ENCODE measurements around the gene CDK5RAP3.
"Not testable (repeated sequence)": the region's sequence is repeated elsewhere in the genome, so short reads cannot be mapped to it uniquely, and the experiment has no call there.

The CDK5RAP3 gene

GRCh38 chr17:47995241-47995935 is 24.5 kb downstream of the CDK5RAP3 start:
- Histone ChIP-seq H3K4me3 (ENCODE audit: low read depth, low read length) (no peak overlapping the region), H3K9me3 (ENCODE audit: control insufficient read depth, insufficient read depth, low read length) (no peaks in the 10 kb centered on the region)

DNA sequence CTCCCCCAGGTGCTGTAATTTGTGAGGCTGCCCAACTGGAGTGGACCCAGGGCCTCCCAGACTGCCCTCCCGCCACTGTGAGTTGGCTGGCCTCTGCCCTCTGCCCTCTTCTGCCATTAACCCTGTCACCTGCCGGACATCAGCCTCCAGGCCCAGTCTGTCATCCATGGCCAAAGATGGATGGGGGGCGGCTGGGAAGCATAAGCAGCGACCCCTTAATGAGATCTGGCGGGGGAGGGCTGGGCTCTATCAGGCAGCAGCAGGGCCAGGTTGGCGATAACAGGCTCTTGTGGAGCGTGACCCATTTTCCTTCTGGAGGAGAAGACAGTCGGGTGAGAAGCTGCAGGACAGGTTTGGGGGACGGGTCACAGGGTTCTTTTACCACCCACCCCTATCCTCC is 25.3 kb downstream of the CDK5RAP3 start:
- no peaks in the 10 kb centered on the region for H3K27me3 ChIP-seq (ENCODE audit: control insufficient read depth, insufficient read depth, low read length)
- H3K9me3 ChIP-seq (ENCODE audit: control insufficient read depth, insufficient read depth, low read length): no peaks in the 10 kb centered on the region
- no peaks in the 10 kb centered on the region for H3K36me3 ChIP-seq (ENCODE audit: control insufficient read depth, insufficient read depth, low read length)
- peaks cover 22% of the 10 kb centered on the region for H3K4me1 ChIP-seq (ENCODE audit: control insufficient read depth, insufficient read depth, low read length)
- no peak overlapping the region for H3K9ac ChIP-seq (ENCODE audit: low read depth, low read length)
- no peak overlapping the region for H3K4me3 ChIP-seq (ENCODE audit: low read depth, low read length)

More at GRCh38 chr17:47995241-47995935, 24.5 kb downstream of the CDK5RAP3 start:
- H3K27me3 ChIP-seq (ENCODE audit: control insufficient read depth, insufficient read depth, low read length): no peaks in the 10 kb centered on the region
- no peaks in the 10 kb centered on the region for H3K36me3 ChIP-seq (ENCODE audit: control insufficient read depth, insufficient read depth, low read length)
- H3K9ac ChIP-seq (ENCODE audit: low read depth, low read length): no peak overlapping the region
- H3K4me1 ChIP-seq (ENCODE audit: control insufficient read depth, insufficient read depth, low read length): peaks cover 29% of the 10 kb centered on the region

GRCh38 chr17:47997586-47997985 is 26.7 kb downstream of the CDK5RAP3 start:
- H3K4me1 ChIP-seq (ENCODE audit: control insufficient read depth, insufficient read depth, low read length): peaks cover 14% of the 10 kb centered on the region
- H3K9me3 ChIP-seq (ENCODE audit: control insufficient read depth, insufficient read depth, low read length): no peaks in the 10 kb centered on the region
- H3K4me3 ChIP-seq (ENCODE audit: low read depth, low read length): no peak overlapping the region
- no peak overlapping the region for H3K9ac ChIP-seq (ENCODE audit: low read depth, low read length)
- H3K36me3 ChIP-seq (ENCODE audit: control insufficient read depth, insufficient read depth, low read length): no peaks in the 10 kb centered on the region
- no peaks in the 10 kb centered on the region for H3K27me3 ChIP-seq (ENCODE audit: control insufficient read depth, insufficient read depth, low read length)

DNA sequence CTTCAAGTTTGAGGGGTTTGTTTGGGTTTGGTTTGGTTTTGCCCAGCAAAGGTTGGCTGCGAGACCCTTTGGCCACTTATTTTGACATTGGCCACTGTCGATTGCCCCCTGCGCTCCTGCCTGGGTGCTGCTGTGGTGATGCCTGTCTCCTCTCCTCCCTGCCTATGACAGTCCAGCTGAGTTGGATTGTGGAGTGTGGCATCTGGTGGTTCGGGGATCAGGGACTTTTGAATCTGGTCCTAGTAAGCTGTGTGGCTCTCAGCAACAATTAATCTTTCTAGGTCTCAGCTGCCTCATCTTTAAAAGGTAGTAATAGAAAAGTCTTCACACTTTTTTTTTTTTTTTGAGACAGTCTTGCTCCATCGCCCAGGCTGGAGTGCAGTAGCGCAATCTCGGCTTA is 27.1 kb downstream of the CDK5RAP3 start:
- Histone ChIP-seq H3K4me1 (ENCODE audit: control insufficient read depth, insufficient read depth, low read length) (peaks cover 19% of the 10 kb centered on the region), H3K27me3 (ENCODE audit: control insufficient read depth, insufficient read depth, low read length) (no peaks in the 10 kb centered on the region), H3K36me3 (ENCODE audit: control insufficient read depth, insufficient read depth, low read length) (no peaks in the 10 kb centered on the region), H3K9ac (ENCODE audit: low read depth, low read length) (no peak overlapping the region), H3K9me3 (ENCODE audit: control insufficient read depth, insufficient read depth, low read length) (no peaks in the 10 kb centered on the region), H3K4me3 (ENCODE audit: low read depth, low read length) (no peak overlapping the region)

DNA sequence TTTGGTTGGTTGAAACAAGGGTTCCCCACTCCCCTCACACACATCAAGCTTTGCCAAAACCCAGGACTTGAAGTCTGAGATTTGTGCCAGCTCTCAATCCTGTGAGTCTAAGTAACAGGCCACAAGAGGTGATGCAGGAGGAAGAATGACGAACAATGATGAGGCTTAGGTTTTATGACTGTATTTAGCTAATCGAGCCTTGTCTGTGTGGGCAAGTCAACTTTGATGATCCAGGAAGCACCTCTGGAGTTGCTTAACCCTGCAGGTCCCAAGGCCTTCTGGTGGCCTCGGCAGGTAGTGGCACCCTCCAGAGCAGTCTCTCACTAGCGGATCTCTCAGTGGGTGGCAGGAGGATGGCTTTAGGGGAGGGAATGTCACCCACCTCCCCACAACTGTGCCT is 28.7 kb downstream of the CDK5RAP3 start:
- Histone ChIP-seq H3K4me3 (ENCODE audit: low read depth, low read length) (no peak overlapping the region), H3K4me1 (ENCODE audit: control insufficient read depth, insufficient read depth, low read length) (peaks cover 24% of the 10 kb centered on the region), H3K9me3 (ENCODE audit: control insufficient read depth, insufficient read depth, low read length) (no peaks in the 10 kb centered on the region), H3K27me3 (ENCODE audit: control insufficient read depth, insufficient read depth, low read length) (no peaks in the 10 kb centered on the region), H3K36me3 (ENCODE audit: control insufficient read depth, insufficient read depth, low read length) (no peaks in the 10 kb centered on the region), H3K9ac (ENCODE audit: low read depth, low read length) (no peak overlapping the region)

GRCh38 chr17:48001197-48001596 is 30.3 kb downstream of the CDK5RAP3 start:
- Histone ChIP-seq H3K4me1 (ENCODE audit: control insufficient read depth, insufficient read depth, low read length) (peaks cover 20% of the 10 kb centered on the region), H3K4me3 (ENCODE audit: low read depth, low read length) (no peak overlapping the region), H3K9ac (ENCODE audit: low read depth, low read length) (no peak overlapping the region), H3K36me3 (ENCODE audit: control insufficient read depth, insufficient read depth, low read length) (no peaks in the 10 kb centered on the region), H3K27me3 (ENCODE audit: control insufficient read depth, insufficient read depth, low read length) (no peaks in the 10 kb centered on the region), H3K9me3 (ENCODE audit: control insufficient read depth, insufficient read depth, low read length) (no peaks in the 10 kb centered on the region)

DNA sequence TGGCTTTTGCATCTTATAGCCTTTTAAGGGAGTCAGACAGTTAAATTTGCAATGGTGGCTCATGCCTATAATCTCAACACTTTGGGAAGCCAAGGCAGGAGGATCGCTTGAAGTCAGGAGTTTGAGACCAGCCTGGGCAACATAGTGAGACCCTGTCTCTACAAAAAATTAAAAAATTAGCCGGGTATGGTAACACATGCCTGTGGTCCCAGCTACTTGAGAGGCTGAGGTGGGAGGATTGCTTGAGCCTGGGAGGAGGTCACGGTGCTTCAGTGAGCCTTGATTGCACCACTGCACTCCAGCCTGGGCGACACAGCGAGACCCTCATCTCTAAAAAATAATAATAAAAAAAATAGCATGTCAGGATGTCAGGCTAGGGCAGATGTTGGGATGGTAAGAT is 30.7 kb downstream of the CDK5RAP3 start:
- H3K9me3 ChIP-seq (ENCODE audit: control insufficient read depth, insufficient read depth, low read length); H3K4me3 ChIP-seq (ENCODE audit: low read depth, low read length); H3K36me3 ChIP-seq (ENCODE audit: control insufficient read depth, insufficient read depth, low read length); H3K27me3 ChIP-seq (ENCODE audit: control insufficient read depth, insufficient read depth, low read length); H3K9ac ChIP-seq (ENCODE audit: low read depth, low read length): not testable (repeated sequence)
- peaks cover 20% of the 10 kb centered on the region for H3K4me1 ChIP-seq (ENCODE audit: control insufficient read depth, insufficient read depth, low read length)

DNA sequence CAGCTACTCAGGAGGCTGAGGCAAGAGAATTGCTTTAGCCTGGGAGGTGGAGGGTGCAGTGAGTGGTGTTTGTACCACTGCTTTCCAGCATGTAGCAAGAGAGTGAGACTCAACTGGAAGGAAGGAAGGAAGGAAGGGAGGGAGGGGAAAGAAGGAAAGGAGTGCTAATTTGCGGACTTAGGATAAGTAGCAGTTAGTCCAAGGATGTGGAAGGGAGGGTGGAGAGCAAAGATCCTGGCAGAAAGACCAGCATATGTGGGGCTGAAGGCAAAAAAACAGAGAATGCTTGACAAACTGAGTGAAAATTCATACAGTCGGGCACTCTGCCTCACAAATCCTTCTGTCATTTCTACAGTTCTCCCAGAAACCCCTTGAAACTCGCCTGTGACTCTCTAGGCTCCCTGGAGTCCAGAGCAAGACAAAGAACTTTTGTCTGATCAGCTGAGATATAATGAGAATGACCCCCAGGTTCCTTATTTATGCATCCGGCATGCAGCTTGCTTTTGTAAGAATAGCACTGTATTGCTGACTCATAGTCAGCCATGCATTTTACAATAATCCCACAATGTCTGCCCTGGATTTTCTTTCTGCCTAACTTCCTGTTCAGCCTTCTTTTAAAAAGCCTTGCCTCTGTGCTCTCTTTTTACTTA is 31.5 kb downstream of the CDK5RAP3 start:
- H3K36me3 ChIP-seq (ENCODE audit: control insufficient read depth, insufficient read depth, low read length): no peaks in the 10 kb centered on the region
- no peak overlapping the region for H3K4me3 ChIP-seq (ENCODE audit: low read depth, low read length)

DNA sequence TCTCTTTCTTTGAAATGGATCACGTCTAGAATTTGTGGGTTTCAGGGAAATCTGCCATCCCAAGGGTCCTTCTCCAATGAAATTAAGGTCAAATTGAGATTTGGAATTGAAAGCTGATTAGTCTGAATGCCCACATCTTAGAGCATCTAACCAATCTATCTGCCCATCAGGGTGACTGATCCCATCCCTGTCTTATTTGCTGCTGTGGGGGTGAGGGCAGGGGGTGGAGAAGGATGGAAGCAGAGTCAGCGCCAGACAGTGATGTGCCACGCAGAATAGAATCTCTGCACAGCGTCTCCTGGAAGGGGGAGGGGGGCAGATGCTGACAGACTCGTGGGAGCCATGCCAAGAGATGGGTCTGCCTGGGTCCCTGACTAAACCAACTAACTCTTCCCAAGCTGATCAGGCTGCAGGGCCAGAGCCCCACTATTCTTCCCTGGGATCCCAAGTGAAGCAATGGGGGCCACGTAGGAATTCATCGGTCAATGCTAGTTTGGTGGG is 32.1 kb downstream of the CDK5RAP3 start:
- H3K36me3 ChIP-seq (ENCODE audit: control insufficient read depth, insufficient read depth, low read length): no peaks in the 10 kb centered on the region
- H3K4me3 ChIP-seq (ENCODE audit: low read depth, low read length): peak overlapping the region; percentile 10
- no peaks in the 10 kb centered on the region for H3K27me3 ChIP-seq (ENCODE audit: control insufficient read depth, insufficient read depth, low read length)
- peak overlapping the region; percentile 29 for H3K9ac ChIP-seq (ENCODE audit: low read depth, low read length)
- H3K4me1 ChIP-seq (ENCODE audit: control insufficient read depth, insufficient read depth, low read length): peaks cover 20% of the 10 kb centered on the region
- no peaks in the 10 kb centered on the region for H3K9me3 ChIP-seq (ENCODE audit: control insufficient read depth, insufficient read depth, low read length)

More for the DNA sequence above, 31.5 kb downstream of the CDK5RAP3 start:
- no peaks in the 10 kb centered on the region for H3K27me3 ChIP-seq (ENCODE audit: control insufficient read depth, insufficient read depth, low read length)
- peaks cover 20% of the 10 kb centered on the region for H3K4me1 ChIP-seq (ENCODE audit: control insufficient read depth, insufficient read depth, low read length)
- no peaks in the 10 kb centered on the region for H3K9me3 ChIP-seq (ENCODE audit: control insufficient read depth, insufficient read depth, low read length)
- H3K9ac ChIP-seq (ENCODE audit: low read depth, low read length): no peak overlapping the region

GRCh38 chr17:48003417-48004151 is 32.7 kb downstream of the CDK5RAP3 start:
- H3K9me3 ChIP-seq (ENCODE audit: control insufficient read depth, insufficient read depth, low read length): no peaks in the 10 kb centered on the region
- H3K27me3 ChIP-seq (ENCODE audit: control insufficient read depth, insufficient read depth, low read length): no peaks in the 10 kb centered on the region
- H3K9ac ChIP-seq (ENCODE audit: low read depth, low read length): no peak overlapping the region
- H3K4me1 ChIP-seq (ENCODE audit: control insufficient read depth, insufficient read depth, low read length): peaks cover 20% of the 10 kb centered on the region
- peak overlapping the region; percentile 10 for H3K4me3 ChIP-seq (ENCODE audit: low read depth, low read length)
- H3K36me3 ChIP-seq (ENCODE audit: control insufficient read depth, insufficient read depth, low read length): no peaks in the 10 kb centered on the region

GRCh38 chr17:48004983-48005382 is 34.1 kb downstream of the CDK5RAP3 start:
- Histone ChIP-seq H3K27me3 (ENCODE audit: control insufficient read depth, insufficient read depth, low read length) (no peaks in the 10 kb centered on the region), H3K4me1 (ENCODE audit: control insufficient read depth, insufficient read depth, low read length) (peaks cover 20% of the 10 kb centered on the region), H3K9me3 (ENCODE audit: control insufficient read depth, insufficient read depth, low read length) (no peaks in the 10 kb centered on the region), H3K9ac (ENCODE audit: low read depth, low read length) (no peak overlapping the region), H3K4me3 (ENCODE audit: low read depth, low read length) (no peak overlapping the region), H3K36me3 (ENCODE audit: control insufficient read depth, insufficient read depth, low read length) (no peaks in the 10 kb centered on the region)
